ENCODE results near the gene KDM4B. TPM values are rescaled to one million over a fixed set of nuclear protein-coding genes. Genes with fewer than 3 reads are reported as not detected.

The KDM4B gene
- total and polyA plus RNA-seq, 9 of the 15 experiments (the other 6 are each of a cell fraction or from before 2014, with no cell fraction given) = 0.21 to 29.9 (median 7.3) TPM

DNA sequence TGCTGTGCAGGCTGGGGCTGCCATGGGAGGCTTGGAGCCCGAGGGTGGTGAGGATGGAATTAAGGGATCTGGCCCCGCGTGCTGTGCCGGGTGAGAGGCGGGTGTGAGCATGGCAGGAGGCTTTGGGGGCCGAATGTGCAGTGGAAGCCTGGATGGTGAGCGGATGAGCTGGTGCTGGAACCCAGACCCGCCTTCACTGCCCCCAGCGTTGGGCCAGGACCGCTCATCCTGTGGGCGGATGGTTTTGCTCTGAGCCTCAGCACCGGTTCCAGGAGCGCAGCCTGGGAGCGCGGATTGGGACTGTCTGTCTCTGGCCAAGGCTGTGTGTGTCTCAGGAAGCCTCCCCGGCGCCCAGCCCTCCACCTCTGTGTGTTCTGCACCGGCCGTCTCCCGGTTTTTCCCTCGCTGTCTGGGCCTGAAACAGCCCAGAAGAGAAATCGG lies 16.7 kb downstream of the KDM4B start:
- WGBS (ENCODE audit: insufficient coverage, low coverage, missing lambda C conversion rate) = 81% methylated on average over 15 of the region's 22 CpGs
- CTCF ChIA-PET (ENCODE audit: low intra/inter-chr PET ratio) = no interaction called here
- Histone ChIP-seq H3K4me3 (no peak overlapping the region), H3K79me2 (ENCODE audit: control insufficient read depth, insufficient read depth, low read length) (peaks cover 68% of the 10 kb centered on the region), H3K9me3 (replicated peaks; ENCODE audit: control insufficient read depth, insufficient read depth, low read depth, low read length) (no peaks in the 10 kb centered on the region), H2AFZ (ENCODE audit: low read depth, low read length) (no peak overlapping the region), H3K4me2 (ENCODE audit: insufficient read depth, low read length) (no peak overlapping the region), H3K27me3 (ENCODE audit: control insufficient read depth in 2 of 2, insufficient read depth in 2 of 2, low read length in 2 of 2) (no peaks in the 10 kb centered on the region), H3K27ac (ENCODE audit: extremely low read depth, low read depth, low read length) (no peak overlapping the region), H3K9ac (ENCODE audit: insufficient read depth in 1 of 2, low read depth in 2 of 2, low read length in 2 of 2) (peak overlapping the region in 1 of 2 experiments; percentile 0; a peak in 2 of 4 replicates), H3K4me1 (replicated peaks in 1 of 2; ENCODE audit: control insufficient read depth in 2 of 2, insufficient read depth in 2 of 2, low read length in 2 of 2) (peaks cover 15 to 61% of the 10 kb centered on the region in 2 experiments), H3K36me3 (ENCODE audit: control insufficient read depth, insufficient read depth, low read length) (no peaks in the 10 kb centered on the region), H4K20me1 (replicated peaks; ENCODE audit: control insufficient read depth, insufficient read depth, low read length) (peaks cover 83% of the 10 kb centered on the region), H3K9me1 (ENCODE audit: control insufficient read depth, insufficient read depth, low read length) (peaks cover 18% of the 10 kb centered on the region)
- no peak for ATAC-seq
- no peak for DNase-seq (ENCODE audit: extremely low read depth in 1 of 4, low spot score in 3 of 4)
- intact Hi-C loops (cut with micrococcal nuclease) (no loop called here), in situ Hi-C loops (cut with MboI) (no loop called here)
- no TSS peak for BruUV-seq (replicated peaks)
- POLR2A ChIA-PET = interaction anchor here (0.7 to 1.0 kb wide), 2 partner anchors 10 to 14 kb away, joined by 3 to 4 read pairs; no protein-coding TSS in a partner anchor
- no peak for FAIRE-seq
- no peak for TF ChIP-seq ZNF197 (CRISPR knock-in tag; IDR thresholded peaks at IDR 0.05; ENCODE audit: low read depth)
- TF ChIP-seq POLR2G (IDR thresholded peaks at IDR 0.05; ENCODE audit: low read depth, low read length) = peak; percentile 49

DNA sequence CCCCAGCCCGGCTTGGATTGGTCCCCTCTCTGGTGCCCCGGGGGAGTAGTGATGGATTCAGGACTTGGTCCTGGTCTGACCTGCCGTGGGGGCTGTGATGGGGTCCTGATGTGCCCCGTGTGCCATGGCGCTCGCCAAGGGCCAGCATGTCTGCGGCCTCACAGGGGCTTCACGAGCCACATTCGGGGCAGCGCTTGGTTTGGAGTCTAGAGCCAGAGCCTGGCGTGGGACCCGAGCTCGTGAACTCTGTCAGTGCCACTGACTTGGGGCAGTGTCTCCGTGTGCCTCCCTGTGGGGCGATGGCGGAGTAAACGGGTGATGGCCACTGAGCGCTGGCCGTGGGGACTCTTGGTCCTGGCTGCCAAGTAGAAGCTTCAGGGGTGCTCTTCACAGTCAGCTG lies 17.1 kb downstream of the KDM4B start:
- H3K36me3 ChIP-seq (ENCODE audit: control insufficient read depth, insufficient read depth, low read length) = no peaks in the 10 kb centered on the region
- WGBS (ENCODE audit: insufficient coverage, low coverage, missing lambda C conversion rate) = 88% methylated on average over 18 of the region's 19 CpGs
- H3K9ac ChIP-seq (ENCODE audit: insufficient read depth in 1 of 2, low read depth in 2 of 2, low read length in 2 of 2) = peak overlapping the region in 1 of 2 experiments; percentile 62; a peak in 2 of 4 replicates
- BruUV-seq (replicated peaks) = no TSS peak
- peaks cover 18% of the 10 kb centered on the region for H3K9me1 ChIP-seq (ENCODE audit: control insufficient read depth, insufficient read depth, low read length)
- H3K4me3 ChIP-seq = no peak overlapping the region
- no peak overlapping the region for H3K4me2 ChIP-seq (ENCODE audit: insufficient read depth, low read length)
- H3K79me2 ChIP-seq (ENCODE audit: control insufficient read depth, insufficient read depth, low read length) = peaks cover 70% of the 10 kb centered on the region
- no peak overlapping the region for H2AFZ ChIP-seq (ENCODE audit: low read depth, low read length)
- FAIRE-seq (no peak), ATAC-seq (no peak), DNase-seq (ENCODE audit: extremely low read depth in 1 of 4, low spot score in 3 of 4) (no peak)
- H3K27ac ChIP-seq (ENCODE audit: extremely low read depth, low read depth, low read length) = no peak overlapping the region
- peaks cover 80% of the 10 kb centered on the region for H4K20me1 ChIP-seq (replicated peaks; ENCODE audit: control insufficient read depth, insufficient read depth, low read length)
- in situ Hi-C loops (cut with MboI) = no loop called here
- CTCF ChIA-PET (ENCODE audit: low intra/inter-chr PET ratio) = no interaction called here
- intact Hi-C loops (cut with micrococcal nuclease) = no loop called here
- H3K27me3 ChIP-seq (ENCODE audit: control insufficient read depth in 2 of 2, insufficient read depth in 2 of 2, low read length in 2 of 2) = no peaks in the 10 kb centered on the region
- H3K4me1 ChIP-seq (replicated peaks in 1 of 2; ENCODE audit: control insufficient read depth in 2 of 2, insufficient read depth in 2 of 2, low read length in 2 of 2) = peaks cover 15 to 56% of the 10 kb centered on the region in 2 experiments
- H3K9me3 ChIP-seq (replicated peaks; ENCODE audit: control insufficient read depth, insufficient read depth, low read depth, low read length) = no peaks in the 10 kb centered on the region
- POLR2A ChIA-PET = interaction anchor here (1.0 kb wide), 1 partner anchor 14 kb away, joined by 3 read pairs; no protein-coding TSS in a partner anchor
- TF ChIP-seq EHMT2 (IDR thresholded peaks at IDR 0.05) (no peak), ZNF668 (CRISPR knock-in tag; IDR thresholded peaks at IDR 0.05) (no peak), TAF7 (tag; IDR thresholded peaks at IDR 0.05) (no peak), ZNF431 (CRISPR knock-in tag; IDR thresholded peaks at IDR 0.05) (no peak), SMAD2 (IDR thresholded peaks at IDR 0.05; ENCODE audit: low read depth, low read length) (no peak), ARHGAP35 (IDR thresholded peaks at IDR 0.05; ENCODE audit: partially characterized antibody) (no peak), ZNF75A (CRISPR knock-in tag; IDR thresholded peaks at IDR 0.05) (no peak), SNRNP70 (optimal IDR thresholded peaks at IDR 0.05; ENCODE audit: low read depth, low read length) (no peak)
- TF ChIP-seq, protein P1, sequence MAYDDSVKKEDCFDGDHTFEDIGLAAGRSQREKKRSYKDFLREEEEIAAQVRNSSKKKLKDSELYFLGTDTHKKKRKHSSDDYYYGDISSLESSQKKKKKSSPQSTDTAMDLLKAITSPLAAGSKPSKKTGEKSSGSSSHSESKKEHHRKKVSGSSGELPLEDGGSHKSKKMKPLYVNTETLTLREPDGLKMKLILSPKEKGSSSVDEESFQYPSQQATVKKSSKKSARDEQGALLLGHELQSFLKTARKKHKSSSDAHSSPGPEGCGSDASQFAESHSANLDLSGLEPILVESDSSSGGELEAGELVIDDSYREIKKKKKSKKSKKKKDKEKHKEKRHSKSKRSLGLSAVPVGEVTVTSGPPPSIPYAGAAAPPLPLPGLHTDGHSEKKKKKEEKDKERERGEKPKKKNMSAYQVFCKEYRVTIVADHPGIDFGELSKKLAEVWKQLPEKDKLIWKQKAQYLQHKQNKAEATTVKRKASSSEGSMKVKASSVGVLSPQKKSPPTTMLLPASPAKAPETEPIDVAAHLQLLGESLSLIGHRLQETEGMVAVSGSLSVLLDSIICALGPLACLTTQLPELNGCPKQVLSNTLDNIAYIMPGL (CRISPR knock-in tag; IDR thresholded peaks at IDR 0.05) = no peak
